ENCODE measurements around the gene GABRG3.

GRCh38 chr15:27254055-27254454, 283.1 kb downstream of the GABRG3 start:
- TF ChIP-seq CTCF (IDR thresholded peaks at IDR 0.05) (no peak), POLR2AphosphoS5 (IDR thresholded peaks at IDR 0.05) (no peak), POLR2A (IDR thresholded peaks at IDR 0.05) (no peak)
